HG02642 (cell line): ENCODE results near the gene BRINP2.

Experiments
- ATAC-seq: cut with Tn5 transposase; IDR thresholded peaks from one replicate; pipeline ENCODE4 v1.9.1; 2021; ENCODE audit warnings: mild to moderate bottlenecking; ENCODE audit not compliant: unreplicated experiment, poor library complexity

The BRINP2 gene

GRCh38 chr1:177256153-177257075 lies 85.7 kb downstream of the BRINP2 start:
- no peak for ATAC-seq

- ATAC-seq: no peak
Measured at GRCh38 chr1:177257128-177257527, 86.4 kb downstream of the BRINP2 start.

- no peak for ATAC-seq
Measured at GRCh38 chr1:177257576-177257975, 86.8 kb downstream of the BRINP2 start.

GRCh38 chr1:177270863-177271262 lies 100.1 kb downstream of the BRINP2 start:
- ATAC-seq: no peak

- no peak for ATAC-seq
Measured at GRCh38 chr1:177273141-177273540, 102.4 kb downstream of the BRINP2 start.

- ATAC-seq: no peak
Measured at GRCh38 chr1:177274687-177275211, 104.0 kb downstream of the BRINP2 start.

GRCh38 chr1:177275736-177276135 lies 105.0 kb downstream of the BRINP2 start:
- no peak for ATAC-seq

GRCh38 chr1:177278626-177279390 lies 108.0 kb downstream of the BRINP2 start:
- no peak for ATAC-seq

- no peak for ATAC-seq
Measured at GRCh38 chr1:177281901-177282300, 111.1 kb downstream of the BRINP2 start.

- no peak for ATAC-seq
Measured at GRCh38 chr1:177282976-177283375, 112.2 kb downstream of the BRINP2 start.

GRCh38 chr1:177283380-177283779 lies 112.6 kb downstream of the BRINP2 start:
- no peak for ATAC-seq

GRCh38 chr1:177286396-177286795 lies 115.6 kb downstream of the BRINP2 start:
- ATAC-seq: no peak

- ATAC-seq: no peak
Measured at GRCh38 chr1:177287270-177287669, 116.5 kb downstream of the BRINP2 start.

GRCh38 chr1:177287994-177288393 lies 117.2 kb downstream of the BRINP2 start:
- no peak for ATAC-seq

- ATAC-seq: no peak
Measured at GRCh38 chr1:177289532-177289931, 118.8 kb downstream of the BRINP2 start.

- no peak for ATAC-seq
Measured at GRCh38 chr1:177300431-177300830, 129.7 kb downstream of the BRINP2 start.

GRCh38 chr1:177301425-177302124 lies 130.8 kb downstream of the BRINP2 start:
- ATAC-seq: no peak

- ATAC-seq: no peak
Measured at GRCh38 chr1:177302357-177303044, 131.7 kb downstream of the BRINP2 start.

GRCh38 chr1:177305040-177306018 lies 134.6 kb downstream of the BRINP2 start:
- no peak for ATAC-seq
